SKM-1 treated with dmso at 0.1 percent for 144 hours (cell line): ENCODE data around the gene ABCA8.
A peak's percentile ranks its signal among the peaks of the same experiment; 100 is the strongest.
"Not testable (repeated sequence)": the region's sequence is repeated elsewhere in the genome, so short reads cannot be mapped to it uniquely, and the experiment has no call there.

ENCODE experiments used
- DNase-seq: peaks from one replicate; lab custom pipeline; 2025; ENCODE audit not compliant: unreplicated experiment; lab: John Stamatoyannopoulos, UW

Gene ABCA8

GRCh38 chr17:68955181-68955841 lies at the start of gene ABCA8:
ABCA8 (minus strand) TSS chr17:68955392; CDS start chr17:68942034, 13,358 bp downstream.
- no peak for DNase-seq

- not testable (repeated sequence) for DNase-seq
These were observed 49.6 kb upstream of the ABCA8 start for GRCh38 chr17:69004759-69005158.

- not testable (repeated sequence) for DNase-seq
These were observed 44.6 kb upstream of the ABCA8 start for GRCh38 chr17:68999743-69000142.

GRCh38 chr17:68993112-68993511 lies 37.9 kb upstream of the ABCA8 start:
- no peak for DNase-seq

GRCh38 chr17:68987966-68988365 lies 32.8 kb upstream of the ABCA8 start:
- no peak for DNase-seq

- DNase-seq = no peak
These were observed 26.1 kb upstream of the ABCA8 start for GRCh38 chr17:68981288-68981687.

- no peak for DNase-seq
These were observed 18.1 kb upstream of the ABCA8 start for GRCh38 chr17:68973098-68973846.

GRCh38 chr17:68972119-68972704 lies 17.0 kb upstream of the ABCA8 start:
- no peak for DNase-seq

GRCh38 chr17:68969101-68969500 lies 13.9 kb upstream of the ABCA8 start:
- no peak for DNase-seq

- no peak for DNase-seq
These were observed 8.8 kb upstream of the ABCA8 start for GRCh38 chr17:68963958-68964357.

- no peak for DNase-seq
These were observed 6.2 kb upstream of the ABCA8 start for GRCh38 chr17:68961214-68961882.

GRCh38 chr17:68959117-68959516 lies 3.9 kb upstream of the ABCA8 start:
- DNase-seq = not testable (repeated sequence)

- DNase-seq = peak; percentile 19
These were observed 2.8 kb upstream of the ABCA8 start for GRCh38 chr17:68957944-68958343.

- DNase-seq = no peak
These were observed 871 bp downstream of the ABCA8 start for GRCh38 chr17:68954146-68954896.

GRCh38 chr17:68953340-68953997 lies 1.7 kb downstream of the ABCA8 start:
- no peak for DNase-seq

GRCh38 chr17:68950725-68951124 lies 4.5 kb downstream of the ABCA8 start:
- no peak for DNase-seq

- not testable (repeated sequence) for DNase-seq
These were observed 7.3 kb downstream of the ABCA8 start for GRCh38 chr17:68947868-68948267.

- DNase-seq = no peak
These were observed 10.7 kb downstream of the ABCA8 start for GRCh38 chr17:68944435-68945035.

GRCh38 chr17:68943812-68944182 lies 11.4 kb downstream of the ABCA8 start:
- DNase-seq = not testable (repeated sequence)
